Activated CD4-positive, alpha-beta memory T cell treated with anti-CD3 and anti-CD28 coated beads for 36 hours (primary cell): ENCODE results near the gene ZNF575. TPM values are rescaled to one million over a fixed set of nuclear protein-coding genes. Genes with fewer than 3 reads are reported as not detected.
A peak's percentile ranks its signal among the peaks of the same experiment; 100 is the strongest.
"Not testable (repeated sequence)": the region's sequence is repeated elsewhere in the genome, so short reads cannot be mapped to it uniquely, and the experiment has no call there.

ENCODE experiments used
- CTCF ChIA-PET: fragments of 350-600 bp; sonication (Branson Sonifier 250); formaldehyde crosslinking; loops from one replicate; lab custom pipeline; 2021; ENCODE audit warnings: antibody characterized with exemption, inconsistent platforms; lab: Charles Lee
- POLR2A ChIA-PET: fragments of 350-600 bp; sonication (Branson Sonifier 250); formaldehyde crosslinking; loops from one replicate; lab custom pipeline; 2021; ENCODE audit warnings: antibody characterized with exemption; lab: Charles Lee
- DNase-seq: peaks from one replicate; pipeline ENCODE4 v3.0.0-alpha.2; 2020
- H3K27ac Mint-ChIP-seq: one replicate; pipeline ENCODE4 v1.8.0; 2021; ENCODE audit warnings: mixed read lengths
- H3K27me3 Mint-ChIP-seq: one replicate; pipeline ENCODE4 v1.8.0; 2021; ENCODE audit warnings: mixed read lengths
- H3K36me3 Mint-ChIP-seq: one replicate; pipeline ENCODE4 v1.8.0; 2021; ENCODE audit warnings: mixed read lengths
- H3K4me1 Mint-ChIP-seq: one replicate; pipeline ENCODE4 v1.8.0; 2021; ENCODE audit warnings: low read depth, mixed read lengths
- H3K4me3 Mint-ChIP-seq: one replicate; pipeline ENCODE4 v1.8.0; 2021; ENCODE audit warnings: mild to moderate bottlenecking, mixed read lengths
- H3K9me3 Mint-ChIP-seq: one replicate; pipeline ENCODE4 v1.8.0; 2021; ENCODE audit warnings: mixed read lengths
- intact Hi-C: fragments of 100-400 bp; cut with micrococcal nuclease; formaldehyde crosslinking; loops from one replicate; pipeline ENCODE4 v1.15.1; 2023
- total RNA-seq, 2 experiments: library from RNA; stranded (reverse); gene quantifications; one replicate each; pipeline ENCODE4 v1.2.3, GENCODE V29; 2021

The ZNF575 gene
- total RNA-seq, 2 experiments from 2014 or later, result 3.1 to 3.7 TPM

- peaks cover 18% of the 10 kb centered on the region for H3K36me3 Mint-ChIP-seq
- no peak overlapping the region for H3K27ac Mint-ChIP-seq
- no peaks in the 10 kb centered on the region for H3K4me1 Mint-ChIP-seq
- no peaks in the 10 kb centered on the region for H3K27me3 Mint-ChIP-seq
- intact Hi-C loops, result no loop called here
- no peak overlapping the region for H3K4me3 Mint-ChIP-seq
- no peaks in the 10 kb centered on the region for H3K9me3 Mint-ChIP-seq
- no peak for DNase-seq
- POLR2A ChIA-PET, result no interaction called here
- CTCF ChIA-PET, result interaction anchor here (3.5 kb wide), 1 partner anchor 9 kb away, joined by 14 read pairs; no protein-coding TSS in a partner anchor
Measured at GRCh38 chr19:43545981-43546380, 13.0 kb downstream of the ZNF575 start.

GRCh38 chr19:43546581-43546980 is 13.6 kb downstream of the ZNF575 start:
- Mint-ChIP-seq H3K4me1 (no peaks in the 10 kb centered on the region), H3K36me3 (peaks cover 20% of the 10 kb centered on the region), H3K27ac (no peak overlapping the region), H3K4me3 (no peak overlapping the region), H3K9me3 (no peaks in the 10 kb centered on the region), H3K27me3 (no peaks in the 10 kb centered on the region)
- intact Hi-C loops, result no loop called here
- POLR2A ChIA-PET, result no interaction called here
- CTCF ChIA-PET, result interaction anchor here (1.4 kb wide), 1 partner anchor 9 kb away, joined by 6 read pairs; no protein-coding TSS in a partner anchor
- DNase-seq, result no peak

GRCh38 chr19:43547926-43548325 is 14.9 kb downstream of the ZNF575 start:
- CTCF ChIA-PET, H3K27ac Mint-ChIP-seq: not testable (repeated sequence)

GRCh38 chr19:43548706-43549105 is 15.7 kb downstream of the ZNF575 start:
- ChIA-PET CTCF (no interaction called here), POLR2A (no interaction called here)
- intact Hi-C loops, result no loop called here
- Mint-ChIP-seq H3K4me3 (no peak overlapping the region), H3K27me3 (no peaks in the 10 kb centered on the region), H3K4me1 (no peaks in the 10 kb centered on the region), H3K36me3 (peaks cover 22% of the 10 kb centered on the region), H3K9me3 (no peaks in the 10 kb centered on the region), H3K27ac (no peak overlapping the region)
- DNase-seq, result no peak

More at GRCh38 chr19:43547926-43548325, 14.9 kb downstream of the ZNF575 start:
- intact Hi-C loops, H3K4me1 Mint-ChIP-seq, H3K27me3 Mint-ChIP-seq, H3K9me3 Mint-ChIP-seq, DNase-seq, H3K4me3 Mint-ChIP-seq, POLR2A ChIA-PET: not testable (repeated sequence)
- peaks cover 22% of the 10 kb centered on the region for H3K36me3 Mint-ChIP-seq

GRCh38 chr19:43551399-43552197 is 18.6 kb downstream of the ZNF575 start:
- no peak for DNase-seq
- H3K4me1 Mint-ChIP-seq, result peaks cover 6% of the 10 kb centered on the region
- no peaks in the 10 kb centered on the region for H3K9me3 Mint-ChIP-seq
- intact Hi-C loops, result no loop called here
- no peaks in the 10 kb centered on the region for H3K27me3 Mint-ChIP-seq
- no peak overlapping the region for H3K27ac Mint-ChIP-seq
- POLR2A ChIA-PET, result no interaction called here
- H3K4me3 Mint-ChIP-seq, result no peak overlapping the region
- peaks cover 25% of the 10 kb centered on the region for H3K36me3 Mint-ChIP-seq
- CTCF ChIA-PET, result interaction anchor here (0.6 to 6.6 kb wide), 2 partner anchors 23 to 45 kb away, joined by 3 to 145 read pairs; partner anchors contain the start of genes IRGQ and ZNF576

- no peaks in the 10 kb centered on the region for H3K27me3 Mint-ChIP-seq
- peaks cover 6% of the 10 kb centered on the region for H3K4me1 Mint-ChIP-seq
- no peak overlapping the region for H3K4me3 Mint-ChIP-seq
- ChIA-PET POLR2A (no interaction called here), CTCF (interaction anchor here (5.6 to 6.6 kb wide), 2 partner anchors 17 to 44 kb away, joined by 79 to 145 read pairs; partner anchors contain the start of genes IRGQ, ZNF575 and ZNF576)
- intact Hi-C loops, result no loop called here
- peaks cover 25% of the 10 kb centered on the region for H3K36me3 Mint-ChIP-seq
- no peaks in the 10 kb centered on the region for H3K9me3 Mint-ChIP-seq
- DNase-seq, result no peak
- no peak overlapping the region for H3K27ac Mint-ChIP-seq
Measured at GRCh38 chr19:43552198-43552450, 19.1 kb downstream of the ZNF575 start.

- H3K36me3 Mint-ChIP-seq, result peaks cover 25% of the 10 kb centered on the region
- H3K27ac Mint-ChIP-seq, result no peak overlapping the region
- ChIA-PET POLR2A (interaction anchor here (1.2 kb wide), 1 partner anchor 43 kb away, joined by 3 read pairs; the partner anchor contains the start of genes IRGQ and ZNF576), CTCF (interaction anchor here (5.6 to 6.6 kb wide), 2 partner anchors 18 to 44 kb away, joined by 79 to 145 read pairs; partner anchors contain the start of genes IRGQ, ZNF575 and ZNF576)
- DNase-seq, result no peak
- no peaks in the 10 kb centered on the region for H3K27me3 Mint-ChIP-seq
- H3K9me3 Mint-ChIP-seq, result no peaks in the 10 kb centered on the region
- no peak overlapping the region for H3K4me3 Mint-ChIP-seq
- peaks cover 9% of the 10 kb centered on the region for H3K4me1 Mint-ChIP-seq
- intact Hi-C loops, result no loop called here
Measured at GRCh38 chr19:43552616-43553015, 19.6 kb downstream of the ZNF575 start.

GRCh38 chr19:43553656-43554055 is 20.7 kb downstream of the ZNF575 start:
- no peak overlapping the region for H3K27ac Mint-ChIP-seq
- intact Hi-C loops, result loop anchor here (2.0 kb wide), 1 partner anchor 21 kb away; the partner anchor contains the start of genes PINLYP and XRCC1
- H3K4me3 Mint-ChIP-seq, result no peak overlapping the region
- ChIA-PET CTCF (interaction anchor here (2.2 to 6.6 kb wide), 5 partner anchors 19 to 114 kb away, joined by 9 to 145 read pairs (median 24); partner anchors contain the start of genes IRGQ, PINLYP, XRCC1 and ZNF575), POLR2A (interaction anchor here (1.2 to 1.7 kb wide), 2 partner anchors 25 to 42 kb away, joined by 3 read pairs; partner anchors contain the start of genes IRGQ and ZNF576)
- no peak for DNase-seq
- H3K27me3 Mint-ChIP-seq, result no peaks in the 10 kb centered on the region
- no peaks in the 10 kb centered on the region for H3K9me3 Mint-ChIP-seq
- H3K4me1 Mint-ChIP-seq, result peaks cover 9% of the 10 kb centered on the region
- peaks cover 25% of the 10 kb centered on the region for H3K36me3 Mint-ChIP-seq

- no peaks in the 10 kb centered on the region for H3K27me3 Mint-ChIP-seq
- no peak for DNase-seq
- no peak overlapping the region for H3K4me3 Mint-ChIP-seq
- ChIA-PET POLR2A (interaction anchor here (1.7 to 2.3 kb wide), 2 partner anchors 25 to 41 kb away, joined by 3 to 11 read pairs; partner anchors contain the start of genes IRGQ and ZNF576), CTCF (interaction anchor here (1.0 to 6.6 kb wide), 33 partner anchors 7 to 255 kb away, joined by 3 to 145 read pairs (median 6); partner anchors contain the start of genes IRGQ, PHLDB3, PINLYP and XRCC1)
- H3K9me3 Mint-ChIP-seq, result no peaks in the 10 kb centered on the region
- intact Hi-C loops, result loop anchor here (2.0 kb wide), 1 partner anchor 20 kb away; the partner anchor contains the start of genes PINLYP and XRCC1
- H3K27ac Mint-ChIP-seq, result no peak overlapping the region
- peaks cover 9% of the 10 kb centered on the region for H3K4me1 Mint-ChIP-seq
- peaks cover 23% of the 10 kb centered on the region for H3K36me3 Mint-ChIP-seq
Measured at GRCh38 chr19:43554317-43554895, 21.4 kb downstream of the ZNF575 start.

- peaks cover 23% of the 10 kb centered on the region for H3K36me3 Mint-ChIP-seq
Measured at GRCh38 chr19:43555185-43555770, 22.3 kb downstream of the ZNF575 start.

GRCh38 chr19:43560687-43561086 is 27.7 kb downstream of the ZNF575 start:
- Mint-ChIP-seq H3K4me1 (peaks cover 38% of the 10 kb centered on the region), H3K27ac (peak overlapping the region; percentile 95), H3K9me3 (no peaks in the 10 kb centered on the region), H3K4me3 (no peak overlapping the region), H3K36me3 (peaks cover 22% of the 10 kb centered on the region), H3K27me3 (no peaks in the 10 kb centered on the region)
- POLR2A ChIA-PET, result interaction anchor here (0.5 kb wide), 1 partner anchor 185 kb away, joined by 5 read pairs; no protein-coding TSS in a partner anchor
- intact Hi-C loops, result no loop called here
- no peak for DNase-seq
- CTCF ChIA-PET, result interaction anchor here (1.5 to 2.3 kb wide), 2 partner anchors 34 to 41 kb away, joined by 5 to 10 read pairs; no protein-coding TSS in a partner anchor

More at GRCh38 chr19:43555185-43555770, 22.3 kb downstream of the ZNF575 start:
- DNase-seq, result peak; percentile 87
- Mint-ChIP-seq H3K27ac (peak overlapping the region; percentile 38), H3K4me3 (no peak overlapping the region), H3K4me1 (peaks cover 9% of the 10 kb centered on the region), H3K27me3 (no peaks in the 10 kb centered on the region), H3K9me3 (no peaks in the 10 kb centered on the region)
- POLR2A ChIA-PET, result interaction anchor here (2.3 kb wide), 1 partner anchor 40 kb away, joined by 11 read pairs; the partner anchor contains the start of genes IRGQ and ZNF576
- CTCF ChIA-PET, result interaction anchor here (0.6 to 6.6 kb wide), 42 partner anchors 8 to 261 kb away, joined by 3 to 145 read pairs (median 6); partner anchors contain the start of genes IRGQ, PHLDB3, PINLYP and XRCC1
- intact Hi-C loops, result loop anchor here (1.0 to 2.0 kb wide), 2 partner anchors 20 to 41 kb away; partner anchors contain the start of genes IRGQ, PINLYP, XRCC1 and ZNF576
